Measurements from ENCODE around the gene CCDC148. TPM values are rescaled to one million over a fixed set of nuclear protein-coding genes. Genes with fewer than 3 reads are reported as not detected.

The CCDC148 gene
- total and polyA plus RNA-seq, 2 donors (not counting 3 experiments of a cell fraction or from before 2014, with no cell fraction given): 0.04 to 0.69 TPM

GRCh38 chr2:158380746-158381145 lies 75.8 kb downstream of the CCDC148 start:
- FAIRE-seq: no peak
- Histone ChIP-seq H3K4me2 (ENCODE audit: insufficient read depth, low read length) (no peak overlapping the region), H3K27me3 (ENCODE audit: control insufficient read depth in 2 of 2, insufficient read depth in 2 of 2, low read length in 2 of 2) (peaks cover 2 to 6% of the 10 kb centered on the region in 2 experiments), H3K9ac (replicated peaks; ENCODE audit: extremely low read depth, insufficient read depth, low read length) (no peak overlapping the region), H3K4me1 (ENCODE audit: control insufficient read depth, extremely low read depth, insufficient read depth, low read length) (no peaks in the 10 kb centered on the region), H3K79me2 (ENCODE audit: control insufficient read depth, insufficient read depth, low read length) (no peaks in the 10 kb centered on the region), H2AFZ (ENCODE audit: low read depth, low read length) (no peak overlapping the region), H3K4me3 (replicated peaks in 1 of 3; ENCODE audit: insufficient read depth in 1 of 3, low read depth in 1 of 3, low read length in 3 of 3) (no peak overlapping the region), H3K27ac (ENCODE audit: insufficient read depth, low read depth, low read length) (no peak overlapping the region), H3K9me3 (replicated peaks; ENCODE audit: control insufficient read depth, insufficient read depth, low read length) (no peaks in the 10 kb centered on the region), H3K36me3 (ENCODE audit: control insufficient read depth in 2 of 2, extremely low read depth in 1 of 2, insufficient read depth in 2 of 2, low read length in 2 of 2) (no peaks in the 10 kb centered on the region), H3K9me1 (replicated peaks; ENCODE audit: control insufficient read depth, extremely low read depth, insufficient read depth, low read length) (no peaks in the 10 kb centered on the region), H4K20me1 (replicated peaks; ENCODE audit: control insufficient read depth, extremely low read depth, insufficient read depth, low read length) (no peaks in the 10 kb centered on the region)
- no peak for DNase-seq (ENCODE audit: low read depth, low spot score)
- ChIA-PET CTCF (no interaction called here), POLR2A (no interaction called here)
- intact Hi-C loops (cut with micrococcal nuclease): no loop called here
- BruUV-seq (replicated peaks): no TSS peak
- dilution Hi-C loops (cut with MboI; ENCODE audit: extremely low pct_ligation_motif_present, low sequenced_read_pairs): no loop called here
- TF ChIP-seq MYC (IDR thresholded peaks at IDR 0.05; ENCODE audit: low read depth, low read length): no peak
- no peak for TF ChIP-seq EZH2 (IDR thresholded peaks at IDR 0.05; ENCODE audit: borderline replicate concordance, low read depth, low read length, severe bottlenecking)
- no peak for TF ChIP-seq FOS (IDR thresholded peaks at IDR 0.05; ENCODE audit: borderline replicate concordance, insufficient read depth, low read length)
- no peak for TF ChIP-seq MAX (IDR thresholded peaks at IDR 0.05; ENCODE audit: insufficient read depth, insufficient read length)
- TF ChIP-seq POLR2AphosphoS5 (IDR thresholded peaks at IDR 0.05; ENCODE audit: insufficient read depth, low read depth, low read length): no peak
- no peak for TF ChIP-seq GATA2 (IDR thresholded peaks at IDR 0.05; ENCODE audit: insufficient read depth, insufficient read length, low read depth, low read length)
- TF ChIP-seq CTCF (IDR thresholded peaks at IDR 0.05; ENCODE audit: extremely low read depth in 1 of 2, insufficient read depth in 1 of 2, low read depth in 1 of 2, low read length in 2 of 2): no peak
- no peak for TF ChIP-seq JUN (IDR thresholded peaks at IDR 0.05; ENCODE audit: borderline replicate concordance, insufficient read depth, insufficient read length, low read depth)
- TF ChIP-seq POLR2A (IDR thresholded peaks at IDR 0.05; ENCODE audit: low read depth, low read length): no peak

Measured in endothelial cell of umbilical vein (primary cell).